SKM-1 (cell line): ENCODE results near the gene RPS6KA3.
"Not testable (repeated sequence)": the region's sequence is repeated elsewhere in the genome, so short reads cannot be mapped to it uniquely, and the experiment has no call there.

Source experiments
- DNase-seq: peaks from one replicate; lab custom pipeline; 2025; ENCODE audit not compliant: unreplicated experiment; lab: John Stamatoyannopoulos, UW

The RPS6KA3 gene

GRCh38 chrX:20149326-20149725 lies 117.4 kb downstream of the RPS6KA3 start:
- DNase-seq, result no peak

- no peak for DNase-seq
Measured at GRCh38 chrX:20147561-20147960, 119.1 kb downstream of the RPS6KA3 start.

GRCh38 chrX:20144491-20144890 lies 122.2 kb downstream of the RPS6KA3 start:
- no peak for DNase-seq

- DNase-seq, result no peak
Measured at GRCh38 chrX:20143561-20143960, 123.1 kb downstream of the RPS6KA3 start.

GRCh38 chrX:20143111-20143510 lies 123.6 kb downstream of the RPS6KA3 start:
- DNase-seq, result no peak

GRCh38 chrX:20141281-20142220 lies 125.2 kb downstream of the RPS6KA3 start, which contains the start of gene EIF1AX:
EIF1AX (minus strand) TSS chrX:20141838; CDS start chrX:20141640, 198 bp downstream.
- peak; percentile 85 for DNase-seq

- DNase-seq, result no peak
Measured at GRCh38 chrX:20140420-20140819, 126.3 kb downstream of the RPS6KA3 start.

- no peak for DNase-seq
Measured at GRCh38 chrX:20139966-20140365, 126.7 kb downstream of the RPS6KA3 start.

GRCh38 chrX:20135944-20136343 lies 130.8 kb downstream of the RPS6KA3 start:
- no peak for DNase-seq

GRCh38 chrX:20132666-20133065 lies 134.0 kb downstream of the RPS6KA3 start:
- DNase-seq, result no peak

- DNase-seq, result no peak
Measured at GRCh38 chrX:20130357-20130756, 136.4 kb downstream of the RPS6KA3 start.

- DNase-seq, result no peak
Measured at GRCh38 chrX:20129547-20129946, 137.2 kb downstream of the RPS6KA3 start.

GRCh38 chrX:20128670-20129069 lies 138.0 kb downstream of the RPS6KA3 start:
- DNase-seq, result no peak

GRCh38 chrX:20127440-20127839 lies 139.3 kb downstream of the RPS6KA3 start:
- DNase-seq, result not testable (repeated sequence)

GRCh38 chrX:20126833-20127232 lies 139.9 kb downstream of the RPS6KA3 start:
- DNase-seq, result not testable (repeated sequence)

GRCh38 chrX:20124964-20125363 lies 141.7 kb downstream of the RPS6KA3 start:
- DNase-seq, result no peak

GRCh38 chrX:20118065-20118824 lies 148.5 kb downstream of the RPS6KA3 start:
- DNase-seq, result no peak

GRCh38 chrX:20116577-20117240 lies 150.0 kb downstream of the RPS6KA3 start, which contains the start of gene MAP7D2:
MAP7D2 (minus strand) TSS chrX:20116907; CDS start chrX:20116879, 28 bp downstream.
- DNase-seq, result no peak

- DNase-seq, result no peak
Measured at GRCh38 chrX:20116087-20116576, 150.6 kb downstream of the RPS6KA3 start.

- no peak for DNase-seq
Measured at GRCh38 chrX:20112022-20112774, 154.5 kb downstream of the RPS6KA3 start.
